DND-41 (cell line): ENCODE results near the gene FOXRED2.
A peak's percentile ranks its signal among the peaks of the same experiment; 100 is the strongest.

ENCODE experiments used
- ATAC-seq: fragments of 200-7000 bp; cut with Tn5 transposase; 3 replicates; pipeline ENCODE4 v1.9.1; 2021; ENCODE audit warnings: low read depth; ENCODE audit not compliant: insufficient read depth
- DNase-seq: peaks from one replicate; pipeline ENCODE4 v3.0.0-alpha.2; 2020
- H2AFZ ChIP-seq: 2 replicates; pipeline ENCODE4 v1.6.0; 2012; ENCODE audit warnings: low read depth, low read length
- H3K27ac ChIP-seq: 2 replicates; pipeline ENCODE4 v1.5.1; 2012; ENCODE audit warnings: low read length, inconsistent platforms
- H3K27me3 ChIP-seq: fragments of 200-600 bp; sonication (generic); 2 replicates; pipeline ENCODE4 v1.6.0; 2012; ENCODE audit warnings: low read length, mild to moderate bottlenecking, inconsistent platforms; ENCODE audit not compliant: insufficient read depth, poor library complexity
- H3K36me3 ChIP-seq: 2 replicates; pipeline ENCODE4 v1.5.1; 2012; ENCODE audit warnings: low read length, inconsistent platforms; ENCODE audit not compliant: insufficient read depth
- H3K4me1 ChIP-seq: 2 replicates; pipeline ENCODE4 v1.5.1; 2012; ENCODE audit warnings: mild to moderate bottlenecking, low read length; ENCODE audit not compliant: insufficient read depth
- H3K4me2 ChIP-seq: 2 replicates; pipeline ENCODE4 v1.6.0; 2012; ENCODE audit warnings: mild to moderate bottlenecking, moderate library complexity, low read length, inconsistent platforms; ENCODE audit not compliant: insufficient read depth
- H3K4me3 ChIP-seq, 2 experiments: fragments of 200-600 bp in 1 of 2; shearing (Covaris generic) in 1 of 2; 2 replicates each; pipeline ENCODE4 v1.5.1; 2012 to 2016; ENCODE audit warnings: inconsistent platforms in 2 of 2, low read length in 2 of 2, mild to moderate bottlenecking in 2 of 2, low read depth in 1 of 2, moderate library complexity in 1 of 2
- H3K79me2 ChIP-seq: 2 replicates; pipeline ENCODE4 v1.6.0; 2012; ENCODE audit warnings: low read length, inconsistent platforms; ENCODE audit not compliant: insufficient read depth
- H3K9ac ChIP-seq: 2 replicates; pipeline ENCODE4 v1.6.0; 2012; ENCODE audit warnings: low read depth, mild to moderate bottlenecking, inconsistent platforms, low read length, moderate library complexity
- H3K9me3 ChIP-seq: 2 replicates; pipeline ENCODE4 v1.5.1; 2012; ENCODE audit warnings: low read length, moderate library complexity, mild to moderate bottlenecking, inconsistent platforms; ENCODE audit not compliant: insufficient read depth, severe bottlenecking
- H4K20me1 ChIP-seq: 2 replicates; pipeline ENCODE4 v1.6.0; 2012; ENCODE audit warnings: low read length; ENCODE audit not compliant: insufficient read depth
- EZH2 ChIP-seq: IDR thresholded peaks from 3 replicates; pipeline ENCODE4 v1.6.1; 2012; ENCODE audit warnings: borderline replicate concordance, low read depth, mild to moderate bottlenecking, moderate library complexity, low read length, inconsistent platforms; ENCODE audit not compliant: severe bottlenecking
- TF ChIP-seq, protein P1 (sequence below): IDR thresholded peaks from 2 replicates; pipeline ENCODE4 v1.5.1; 2012; ENCODE audit warnings: borderline replicate concordance, low read length, moderate library complexity, mild to moderate bottlenecking; ENCODE audit not compliant: poor library complexity, severe bottlenecking; ENCODE audit errors: extremely low read depth

Gene FOXRED2

DNA sequence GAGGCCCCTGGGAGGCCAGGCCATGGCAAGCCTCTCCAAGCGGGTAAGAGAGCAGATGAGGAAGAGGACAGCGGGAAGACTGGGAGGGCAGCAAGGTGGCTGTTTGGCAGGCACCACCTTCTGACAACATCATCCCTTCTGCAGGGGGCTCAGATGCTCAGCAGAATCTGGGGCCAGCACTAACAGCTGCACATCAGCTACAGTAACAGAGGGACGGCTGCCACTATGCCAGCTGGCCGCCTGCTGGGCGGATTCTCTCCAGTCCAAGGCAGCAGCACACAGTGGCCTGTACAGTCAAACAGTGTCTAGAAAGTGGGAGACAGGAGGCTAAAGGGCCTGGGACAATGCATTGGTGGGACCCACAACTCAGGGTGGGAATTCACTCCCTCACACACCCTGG is 14.7 kb downstream of the FOXRED2 start:
- ATAC-seq (no peak), DNase-seq (no peak)
- Histone ChIP-seq H3K9me3 (no peaks in the 10 kb centered on the region), H4K20me1 (peaks cover 3% of the 10 kb centered on the region; the same call in 1 of the 2 replicates), H3K4me1 (no peaks in the 10 kb centered on the region), H3K4me3 (no peak overlapping the region), H3K36me3 (peaks cover 87% of the 10 kb centered on the region), H2AFZ (no peak overlapping the region), H3K4me2 (no peak overlapping the region), H3K27ac (peak overlapping the region; percentile 0; the same call in 1 of the 2 replicates), H3K27me3 (no peaks in the 10 kb centered on the region), H3K9ac (no peak overlapping the region), H3K79me2 (no peaks in the 10 kb centered on the region)
- TF ChIP-seq EZH2, result no peak
- TF ChIP-seq, protein P1, sequence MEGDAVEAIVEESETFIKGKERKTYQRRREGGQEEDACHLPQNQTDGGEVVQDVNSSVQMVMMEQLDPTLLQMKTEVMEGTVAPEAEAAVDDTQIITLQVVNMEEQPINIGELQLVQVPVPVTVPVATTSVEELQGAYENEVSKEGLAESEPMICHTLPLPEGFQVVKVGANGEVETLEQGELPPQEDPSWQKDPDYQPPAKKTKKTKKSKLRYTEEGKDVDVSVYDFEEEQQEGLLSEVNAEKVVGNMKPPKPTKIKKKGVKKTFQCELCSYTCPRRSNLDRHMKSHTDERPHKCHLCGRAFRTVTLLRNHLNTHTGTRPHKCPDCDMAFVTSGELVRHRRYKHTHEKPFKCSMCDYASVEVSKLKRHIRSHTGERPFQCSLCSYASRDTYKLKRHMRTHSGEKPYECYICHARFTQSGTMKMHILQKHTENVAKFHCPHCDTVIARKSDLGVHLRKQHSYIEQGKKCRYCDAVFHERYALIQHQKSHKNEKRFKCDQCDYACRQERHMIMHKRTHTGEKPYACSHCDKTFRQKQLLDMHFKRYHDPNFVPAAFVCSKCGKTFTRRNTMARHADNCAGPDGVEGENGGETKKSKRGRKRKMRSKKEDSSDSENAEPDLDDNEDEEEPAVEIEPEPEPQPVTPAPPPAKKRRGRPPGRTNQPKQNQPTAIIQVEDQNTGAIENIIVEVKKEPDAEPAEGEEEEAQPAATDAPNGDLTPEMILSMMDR, result no peak

DNA sequence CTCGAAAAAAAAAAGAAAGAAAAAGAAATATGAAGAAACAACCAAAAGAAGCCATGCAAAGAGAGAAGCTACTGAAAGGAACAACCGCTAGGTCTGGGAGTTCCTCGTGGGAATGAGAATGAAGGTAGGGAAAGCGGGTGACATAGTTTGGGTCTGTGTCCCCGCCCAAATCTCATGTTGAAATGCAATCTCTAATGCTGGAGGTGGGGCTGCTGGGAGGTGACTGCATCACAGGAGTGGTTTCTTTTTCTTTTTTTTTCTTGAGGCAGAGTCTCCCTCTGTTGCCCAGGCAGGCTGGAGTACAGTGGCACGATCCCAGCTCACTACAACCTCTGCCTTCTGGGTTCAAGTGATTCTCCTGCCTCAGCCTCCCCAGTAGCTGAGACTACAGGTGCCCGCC is 15.7 kb downstream of the FOXRED2 start:
- no peak overlapping the region for H3K27ac ChIP-seq
- ATAC-seq (no peak), DNase-seq (no peak)
- H2AFZ ChIP-seq, result no peak overlapping the region
- H3K4me2 ChIP-seq, result no peak overlapping the region
- H3K9me3 ChIP-seq, result no peaks in the 10 kb centered on the region
- H4K20me1 ChIP-seq, result peaks cover 3% of the 10 kb centered on the region; the same call in 1 of the 2 replicates
- no peak overlapping the region for H3K9ac ChIP-seq
- H3K36me3 ChIP-seq, result peaks cover 88% of the 10 kb centered on the region
- no peaks in the 10 kb centered on the region for H3K79me2 ChIP-seq
- TF ChIP-seq EZH2, result no peak
- TF ChIP-seq, protein P1, result no peak
- no peaks in the 10 kb centered on the region for H3K4me1 ChIP-seq
- no peak overlapping the region for H3K4me3 ChIP-seq
- no peaks in the 10 kb centered on the region for H3K27me3 ChIP-seq

GRCh38 chr22:36486619-36487384 is 20.0 kb downstream of the FOXRED2 start:
- Histone ChIP-seq H3K27ac (no peak overlapping the region), H3K9ac (no peak overlapping the region), H3K4me2 (no peak overlapping the region), H3K79me2 (no peaks in the 10 kb centered on the region), H3K4me1 (peaks cover 7% of the 10 kb centered on the region), H2AFZ (no peak overlapping the region), H3K9me3 (no peaks in the 10 kb centered on the region), H3K4me3 (no peak overlapping the region), H3K27me3 (no peaks in the 10 kb centered on the region), H3K36me3 (peaks cover 53% of the 10 kb centered on the region), H4K20me1 (no peaks in the 10 kb centered on the region)
- peak; percentile 66 for DNase-seq
- TF ChIP-seq, protein P1, result peak; percentile 77
- no peak for TF ChIP-seq EZH2
- ATAC-seq, result 0 out of 3 replicates have a peak, but pooled peaks have one; percentile 33
